WTC11 (cell line): ENCODE data around the gene PANX3. TPM values are rescaled to one million over a fixed set of nuclear protein-coding genes. Genes with fewer than 3 reads are reported as not detected.
A peak's percentile ranks its signal among the peaks of the same experiment; 100 is the strongest.

Source experiments
- ATAC-seq: fragments of 200-7000 bp; cut with Tn5 transposase; 2 replicates; pipeline ENCODE4 v1.10.0; 2021; ENCODE audit warnings: mild to moderate bottlenecking, moderate library complexity
- CTCF ChIA-PET: fragments of 300-600 bp; sonication (Branson Sonifier 250); formaldehyde crosslinking; loops from one replicate; lab custom pipeline; 2021; ENCODE audit warnings: antibody characterized with exemption; lab: Charles Lee
- POLR2A ChIA-PET: fragments of 350-600 bp; sonication (Branson Sonifier 250); formaldehyde crosslinking; loops from one replicate; lab custom pipeline; 2021; ENCODE audit warnings: antibody characterized with exemption; lab: Charles Lee
- DNase-seq: peaks from one replicate; pipeline ENCODE4 v3.0.0; 2021; ENCODE audit warnings: low spot score
- H3K27ac Mint-ChIP-seq: 2 replicates; pipeline ENCODE4 v1.8.0; 2021; ENCODE audit warnings: mixed read lengths
- H3K27me3 Mint-ChIP-seq: 2 replicates; pipeline ENCODE4 v1.8.0; 2021; ENCODE audit warnings: low read depth, mild to moderate bottlenecking, moderate library complexity, mixed read lengths
- H3K36me3 Mint-ChIP-seq: 2 replicates; pipeline ENCODE4 v1.8.0; 2021; ENCODE audit warnings: mixed read lengths
- H3K4me1 Mint-ChIP-seq: 2 replicates; pipeline ENCODE4 v1.8.0; 2022; ENCODE audit warnings: mixed read lengths
- H3K4me3 Mint-ChIP-seq: 2 replicates; pipeline ENCODE4 v1.8.0; 2021; ENCODE audit warnings: mild to moderate bottlenecking, moderate library complexity, mixed read lengths
- H3K9me3 Mint-ChIP-seq: 2 replicates; pipeline ENCODE4 v1.8.0; 2021; ENCODE audit warnings: mixed read lengths
- ETV6 ChIP-seq: sonication (generic); formaldehyde crosslinking; IDR thresholded peaks from 2 replicates; pipeline ENCODE4 v1.8.1; 2022; ENCODE audit warnings: mild to moderate bottlenecking, missing genetic modification reagents
- JUN ChIP-seq: sonication (generic); formaldehyde crosslinking; IDR thresholded peaks from 2 replicates; pipeline ENCODE4 v1.8.0; 2023; ENCODE audit warnings: mild to moderate bottlenecking, missing genetic modification reagents
- NR1H2 ChIP-seq: sonication (generic); formaldehyde crosslinking; IDR thresholded peaks from 2 replicates; pipeline ENCODE4 v1.9.0; 2021; ENCODE audit warnings: mild to moderate bottlenecking, moderate library complexity, missing genetic modification reagents
- NR3C1 ChIP-seq: sonication (generic); formaldehyde crosslinking; conservative IDR thresholded peaks from 2 replicates; pipeline ENCODE4 v1.8.1; 2023; ENCODE audit warnings: low read depth, mild to moderate bottlenecking, missing genetic modification reagents
- PREB ChIP-seq: sonication (generic); formaldehyde crosslinking; IDR thresholded peaks from 2 replicates; pipeline ENCODE4 v1.8.1; 2022; ENCODE audit warnings: mild to moderate bottlenecking, missing genetic modification reagents, moderate library complexity, borderline replicate concordance
- PRRX2 ChIP-seq: fragments of 250-450 bp; sonication (Bioruptor Pico); IDR thresholded peaks from 2 replicates; pipeline ENCODE4 v1.8.0; 2021; ENCODE audit warnings: mild to moderate bottlenecking
- SMAD3 ChIP-seq: sonication (generic); formaldehyde crosslinking; IDR thresholded peaks from 2 replicates; pipeline ENCODE4 v1.8.0; 2022; ENCODE audit warnings: missing genetic modification reagents, mild to moderate bottlenecking, borderline replicate concordance
- TCF7 ChIP-seq: sonication (generic); formaldehyde crosslinking; IDR thresholded peaks from 2 replicates; pipeline ENCODE4 v1.8.0; 2022; ENCODE audit warnings: mild to moderate bottlenecking, low read depth, missing genetic modification reagents, moderate library complexity
- ZBTB21 ChIP-seq: sonication (generic); formaldehyde crosslinking; IDR thresholded peaks from 2 replicates; pipeline ENCODE4 v1.8.1; 2023; ENCODE audit warnings: mild to moderate bottlenecking, missing genetic modification reagents, borderline replicate concordance
- ZNF281 ChIP-seq: sonication (generic); formaldehyde crosslinking; IDR thresholded peaks from 2 replicates; pipeline ENCODE4 v1.8.0; 2023; ENCODE audit warnings: mild to moderate bottlenecking, missing genetic modification reagents
- ZNF671 ChIP-seq: fragments of 250-450 bp; sonication (Bioruptor Pico); IDR thresholded peaks from 2 replicates; pipeline ENCODE4 v1.8.0; 2021; ENCODE audit warnings: mild to moderate bottlenecking
- total RNA-seq: library from RNA; stranded (reverse); gene quantifications from 3 replicates; pipeline ENCODE4 v1.2.3, GENCODE V29; 2021
- TF ChIP-seq, protein P1 (sequence below): sonication (generic); formaldehyde crosslinking; IDR thresholded peaks from 2 replicates; pipeline ENCODE4 v1.8.1; 2022; ENCODE audit warnings: missing genetic modification reagents, borderline replicate concordance
- TF ChIP-seq, protein P2 (sequence below): sonication (generic); formaldehyde crosslinking; IDR thresholded peaks from 2 replicates; pipeline ENCODE4 v1.8.0; 2022; ENCODE audit warnings: mild to moderate bottlenecking, missing genetic modification reagents

Gene PANX3
- total RNA-seq, 1 experiment from 2014 or later, result not detected

DNA sequence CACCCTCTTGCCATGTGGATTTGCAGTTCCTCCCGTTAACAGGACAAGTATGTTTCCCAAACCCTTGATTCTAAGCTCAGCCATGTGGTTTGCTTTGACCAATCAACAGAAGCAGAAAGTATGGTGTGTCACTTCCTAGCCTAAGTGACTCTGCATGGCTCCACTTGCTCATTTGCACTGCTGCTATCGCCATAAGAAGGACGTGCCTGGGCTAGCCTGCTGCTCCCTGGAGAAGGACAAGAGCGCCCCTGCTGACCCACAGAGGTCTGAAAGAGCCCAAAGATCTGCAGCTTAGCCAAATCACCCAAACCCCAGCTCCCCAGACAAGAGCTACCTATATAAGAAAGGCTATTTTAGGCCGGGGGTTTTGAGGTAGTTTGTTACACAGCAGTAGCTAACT, 29.4 kb downstream of the PANX3 start:
- Mint-ChIP-seq H3K9me3 (peaks cover 9% of the 10 kb centered on the region), H3K4me1 (peaks cover 9% of the 10 kb centered on the region), H3K27ac (no peak overlapping the region), H3K27me3 (no peaks in the 10 kb centered on the region), H3K36me3 (peaks cover 14% of the 10 kb centered on the region; the same call in 1 of the 2 replicates), H3K4me3 (no peak overlapping the region)
- TF ChIP-seq TCF7 (CRISPR knock-in tag) (no peak), ZNF281 (CRISPR knock-in tag) (no peak)
- ATAC-seq (peak; percentile 75), DNase-seq (peak; percentile 41)
- CTCF ChIA-PET, result interaction anchor here (0.7 to 2.0 kb wide), 17 partner anchors 8 to 292 kb away, joined by 3 to 9 read pairs (median 4); partner anchors contain the start of genes ROBO3, SIAE and SPA17
- POLR2A ChIA-PET, result no interaction called here

DNA sequence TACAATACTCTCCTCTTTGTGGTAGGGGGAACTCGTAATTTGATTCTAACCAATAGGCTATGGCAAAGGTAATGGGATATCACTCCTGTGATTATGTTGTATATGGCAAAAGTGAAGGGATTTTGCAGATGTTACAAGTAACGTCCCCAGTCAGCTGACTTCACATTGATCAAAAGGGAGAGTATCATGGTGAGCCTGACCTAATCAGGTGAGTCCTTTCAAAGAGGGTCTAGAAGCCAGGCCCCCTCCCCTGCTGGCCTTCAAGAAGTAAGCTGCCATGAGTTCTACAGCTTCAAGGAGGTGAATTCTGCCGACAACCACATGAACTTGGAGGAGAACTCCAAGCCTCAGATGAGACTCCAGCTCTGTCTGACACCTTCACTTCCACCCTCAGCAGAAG, 31.4 kb downstream of the PANX3 start:
- Mint-ChIP-seq H3K36me3 (peaks cover 14% of the 10 kb centered on the region; the same call in 1 of the 2 replicates), H3K27me3 (no peaks in the 10 kb centered on the region; the same call in 1 of the 2 replicates)
- TF ChIP-seq NR1H2 (CRISPR knock-in tag) (no peak), SMAD3 (CRISPR knock-in tag) (no peak), PREB (no peak), ETV6 (CRISPR knock-in tag) (no peak), TCF7 (CRISPR knock-in tag) (no peak), ZNF671 (CRISPR knock-in tag) (no peak), PRRX2 (CRISPR knock-in tag) (no peak), ZBTB21 (CRISPR knock-in tag) (no peak)
- TF ChIP-seq, protein P1, sequence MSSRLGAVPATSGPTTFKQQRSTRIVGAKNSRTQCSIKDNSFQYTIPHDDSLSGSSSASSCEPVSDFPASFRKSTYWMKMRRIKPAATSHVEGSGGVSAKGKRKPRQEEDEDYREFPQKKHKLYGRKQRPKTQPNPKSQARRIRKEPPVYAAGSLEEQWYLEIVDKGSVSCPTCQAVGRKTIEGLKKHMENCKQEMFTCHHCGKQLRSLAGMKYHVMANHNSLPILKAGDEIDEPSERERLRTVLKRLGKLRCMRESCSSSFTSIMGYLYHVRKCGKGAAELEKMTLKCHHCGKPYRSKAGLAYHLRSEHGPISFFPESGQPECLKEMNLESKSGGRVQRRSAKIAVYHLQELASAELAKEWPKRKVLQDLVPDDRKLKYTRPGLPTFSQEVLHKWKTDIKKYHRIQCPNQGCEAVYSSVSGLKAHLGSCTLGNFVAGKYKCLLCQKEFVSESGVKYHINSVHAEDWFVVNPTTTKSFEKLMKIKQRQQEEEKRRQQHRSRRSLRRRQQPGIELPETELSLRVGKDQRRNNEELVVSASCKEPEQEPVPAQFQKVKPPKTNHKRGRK (CRISPR knock-in tag), result no peak
- TF ChIP-seq, all 79 proteins: peak for 0
- Mint-ChIP-seq H3K4me1 (peaks cover 9% of the 10 kb centered on the region), H3K27ac (no peak overlapping the region), H3K4me3 (no peak overlapping the region), H3K9me3 (peaks cover 9% of the 10 kb centered on the region)
- ChIA-PET POLR2A (no interaction called here), CTCF (interaction anchor here (0.9 kb wide), 1 partner anchor 223 kb away, joined by 4 read pairs; the partner anchor contains the start of gene ROBO3)
- DNase-seq (no peak), ATAC-seq (no peak)

DNA sequence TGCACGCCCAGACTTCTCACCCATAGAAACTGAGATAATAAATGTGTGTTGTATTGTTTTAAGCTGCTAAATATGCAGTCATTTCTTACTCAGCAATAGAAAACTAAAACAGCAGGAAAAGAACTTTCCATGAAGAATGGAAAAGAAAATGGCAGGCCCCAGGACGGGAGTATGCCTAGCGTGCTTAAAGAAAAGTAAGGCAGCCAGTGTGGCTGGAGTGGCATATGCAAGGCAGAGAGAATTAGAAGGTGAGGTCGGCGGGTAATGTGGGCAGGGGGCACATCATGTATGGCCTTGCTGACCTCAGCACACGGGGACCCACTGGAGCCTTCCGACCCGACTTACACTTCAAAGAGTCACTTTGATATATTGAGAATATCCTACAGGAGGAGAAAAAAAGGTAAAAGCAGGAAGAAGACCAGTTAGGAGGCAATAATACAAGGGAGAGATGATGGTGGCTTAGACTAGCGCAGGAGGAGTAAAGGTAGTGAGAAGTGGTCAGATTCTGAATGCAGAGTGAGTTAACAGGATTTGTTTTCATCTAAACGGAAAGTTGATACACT, 31.9 kb downstream of the PANX3 start:
- CTCF ChIA-PET, result interaction anchor here (1.3 kb wide), 1 partner anchor 195 kb away, joined by 4 read pairs; no protein-coding TSS in a partner anchor
- DNase-seq, result no peak

More for the DNA sequence above, 31.9 kb downstream of the PANX3 start:
- ATAC-seq, result no peak
- TF ChIP-seq, protein P2, sequence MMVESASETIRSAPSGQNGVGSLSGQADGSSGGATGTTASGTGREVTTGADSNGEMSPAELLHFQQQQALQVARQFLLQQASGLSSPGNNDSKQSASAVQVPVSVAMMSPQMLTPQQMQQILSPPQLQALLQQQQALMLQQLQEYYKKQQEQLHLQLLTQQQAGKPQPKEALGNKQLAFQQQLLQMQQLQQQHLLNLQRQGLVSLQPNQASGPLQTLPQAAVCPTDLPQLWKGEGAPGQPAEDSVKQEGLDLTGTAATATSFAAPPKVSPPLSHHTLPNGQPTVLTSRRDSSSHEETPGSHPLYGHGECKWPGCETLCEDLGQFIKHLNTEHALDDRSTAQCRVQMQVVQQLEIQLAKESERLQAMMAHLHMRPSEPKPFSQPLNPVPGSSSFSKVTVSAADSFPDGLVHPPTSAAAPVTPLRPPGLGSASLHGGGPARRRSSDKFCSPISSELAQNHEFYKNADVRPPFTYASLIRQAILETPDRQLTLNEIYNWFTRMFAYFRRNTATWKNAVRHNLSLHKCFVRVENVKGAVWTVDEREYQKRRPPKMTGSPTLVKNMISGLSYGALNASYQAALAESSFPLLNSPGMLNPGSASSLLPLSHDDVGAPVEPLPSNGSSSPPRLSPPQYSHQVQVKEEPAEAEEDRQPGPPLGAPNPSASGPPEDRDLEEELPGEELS (CRISPR knock-in tag), result no peak
- TF ChIP-seq NR3C1 (CRISPR knock-in tag) (no peak), JUN (CRISPR knock-in tag) (no peak)
- POLR2A ChIA-PET, result no interaction called here
- Mint-ChIP-seq H3K27me3 (no peaks in the 10 kb centered on the region; the same call in 1 of the 2 replicates), H3K9me3 (peaks cover 9% of the 10 kb centered on the region), H3K27ac (no peak overlapping the region), H3K36me3 (peaks cover 14% of the 10 kb centered on the region; the same call in 1 of the 2 replicates), H3K4me3 (no peak overlapping the region), H3K4me1 (peaks cover 9% of the 10 kb centered on the region)
